Peyer's patch (tissue), 4 donors: ENCODE data around the gene PLP1.

Source experiments
- POLR2A ChIP-seq, 2 donors: fragments of 450-650 bp; IDR thresholded peaks; one replicate each; pipeline ENCODE4 v1.5.1; 2017; ENCODE audit warnings: antibody characterized with exemption in 2 of 2, mild to moderate bottlenecking in 2 of 2, moderate library complexity in 2 of 2
- TF ChIP-seq, protein P1 (sequence below), 6 experiments: fragments of 450-650 bp in 4 of 6; fragments of 200-600 bp in 2 of 6; sonication (generic) in 1 of 6; IDR thresholded peaks; one replicate each; pipeline ENCODE4 v1.5.1; 2017 to 2019; ENCODE audit warnings: antibody characterized with exemption in 6 of 6, mild to moderate bottlenecking in 3 of 6, moderate library complexity in 1 of 6

DNA sequence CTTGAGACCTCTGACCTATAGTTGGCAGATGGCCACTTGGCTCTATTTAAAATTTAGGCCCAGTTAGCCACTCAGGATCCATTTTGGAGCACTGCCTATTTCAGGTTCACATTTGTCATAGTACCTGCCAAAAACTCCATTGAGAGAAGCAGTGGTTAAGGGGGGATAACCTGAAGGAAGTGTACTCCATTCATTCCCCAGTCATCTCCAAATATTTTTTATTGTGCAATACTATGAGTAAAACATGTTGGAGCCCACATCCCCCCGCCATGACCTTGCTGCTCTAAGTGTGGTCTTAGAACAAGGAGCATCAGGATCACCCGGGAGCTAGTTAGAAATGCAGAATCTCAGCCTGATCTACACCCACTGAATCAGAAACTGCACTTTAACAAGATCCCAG lies 21.1 kb downstream of the PLP1 start:
- TF ChIP-seq, protein P1, sequence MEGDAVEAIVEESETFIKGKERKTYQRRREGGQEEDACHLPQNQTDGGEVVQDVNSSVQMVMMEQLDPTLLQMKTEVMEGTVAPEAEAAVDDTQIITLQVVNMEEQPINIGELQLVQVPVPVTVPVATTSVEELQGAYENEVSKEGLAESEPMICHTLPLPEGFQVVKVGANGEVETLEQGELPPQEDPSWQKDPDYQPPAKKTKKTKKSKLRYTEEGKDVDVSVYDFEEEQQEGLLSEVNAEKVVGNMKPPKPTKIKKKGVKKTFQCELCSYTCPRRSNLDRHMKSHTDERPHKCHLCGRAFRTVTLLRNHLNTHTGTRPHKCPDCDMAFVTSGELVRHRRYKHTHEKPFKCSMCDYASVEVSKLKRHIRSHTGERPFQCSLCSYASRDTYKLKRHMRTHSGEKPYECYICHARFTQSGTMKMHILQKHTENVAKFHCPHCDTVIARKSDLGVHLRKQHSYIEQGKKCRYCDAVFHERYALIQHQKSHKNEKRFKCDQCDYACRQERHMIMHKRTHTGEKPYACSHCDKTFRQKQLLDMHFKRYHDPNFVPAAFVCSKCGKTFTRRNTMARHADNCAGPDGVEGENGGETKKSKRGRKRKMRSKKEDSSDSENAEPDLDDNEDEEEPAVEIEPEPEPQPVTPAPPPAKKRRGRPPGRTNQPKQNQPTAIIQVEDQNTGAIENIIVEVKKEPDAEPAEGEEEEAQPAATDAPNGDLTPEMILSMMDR (IDR thresholded peaks at IDR 0.05), result no peak
- no peak for TF ChIP-seq POLR2A (IDR thresholded peaks at IDR 0.05)
